NCI-H1105 treated with DMSO at 0.1 percent for 48 hours (cell line): ENCODE data around the gene RAPSN.

Experiments used
- DNase-seq: peaks from one replicate; lab custom pipeline; 2025; lab: John Stamatoyannopoulos, UW

The RAPSN gene

DNA sequence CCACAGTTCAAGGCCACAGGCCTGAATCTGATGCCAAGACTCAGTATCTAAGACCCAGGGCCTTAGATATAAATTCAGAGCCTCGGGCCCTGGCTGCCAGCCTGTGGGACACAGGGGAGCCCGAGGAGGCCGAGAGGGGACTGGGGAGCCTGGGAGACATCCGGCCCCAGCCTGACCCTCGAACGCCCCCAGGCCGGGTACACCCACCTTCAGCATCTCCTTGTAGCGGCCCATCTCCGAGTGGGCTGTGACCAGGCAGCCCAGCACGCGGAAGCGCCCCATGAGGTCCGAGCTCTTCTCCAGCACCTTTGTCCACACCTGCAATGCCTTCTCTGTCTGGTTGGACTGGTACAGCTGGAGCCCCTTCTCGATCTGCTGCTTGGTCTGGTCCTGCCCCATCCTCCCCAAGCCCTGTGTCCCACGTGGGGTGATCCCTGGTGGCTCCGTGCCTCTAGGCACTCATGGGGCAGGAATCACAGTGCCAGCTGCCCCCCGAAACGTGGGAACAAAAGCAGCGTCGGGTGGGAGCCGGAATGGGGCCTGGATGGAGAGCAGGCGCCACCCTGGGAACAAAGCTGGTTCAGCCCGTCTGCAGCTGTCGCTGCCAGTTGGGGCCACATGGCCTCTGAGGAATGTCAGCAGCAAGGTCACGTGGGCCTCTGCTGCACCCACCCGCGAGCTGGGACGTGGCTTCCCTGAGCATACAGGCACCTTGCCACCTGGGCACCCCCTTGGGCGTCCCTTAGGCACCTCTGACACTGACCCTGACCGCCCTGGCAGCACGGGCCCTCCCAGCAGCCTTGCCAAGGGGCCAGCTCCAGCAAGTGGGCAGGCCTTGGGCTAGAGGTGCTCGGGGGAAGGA lies at the start of gene RAPSN:
TSS of gene RAPSN (minus strand) at position 571 of the 862 bp plus-strand sequence. CDS start at position 399, 172 bp downstream.
- DNase-seq: no peak

GRCh38 chr11:47498149-47498548 lies 49.2 kb upstream of the RAPSN start:
- no peak for DNase-seq

GRCh38 chr11:47496808-47497207 lies 47.9 kb upstream of the RAPSN start:
- DNase-seq: no peak

- DNase-seq: no peak
Observed at GRCh38 chr11:47495856-47496217, 46.9 kb upstream of the RAPSN start.

DNA sequence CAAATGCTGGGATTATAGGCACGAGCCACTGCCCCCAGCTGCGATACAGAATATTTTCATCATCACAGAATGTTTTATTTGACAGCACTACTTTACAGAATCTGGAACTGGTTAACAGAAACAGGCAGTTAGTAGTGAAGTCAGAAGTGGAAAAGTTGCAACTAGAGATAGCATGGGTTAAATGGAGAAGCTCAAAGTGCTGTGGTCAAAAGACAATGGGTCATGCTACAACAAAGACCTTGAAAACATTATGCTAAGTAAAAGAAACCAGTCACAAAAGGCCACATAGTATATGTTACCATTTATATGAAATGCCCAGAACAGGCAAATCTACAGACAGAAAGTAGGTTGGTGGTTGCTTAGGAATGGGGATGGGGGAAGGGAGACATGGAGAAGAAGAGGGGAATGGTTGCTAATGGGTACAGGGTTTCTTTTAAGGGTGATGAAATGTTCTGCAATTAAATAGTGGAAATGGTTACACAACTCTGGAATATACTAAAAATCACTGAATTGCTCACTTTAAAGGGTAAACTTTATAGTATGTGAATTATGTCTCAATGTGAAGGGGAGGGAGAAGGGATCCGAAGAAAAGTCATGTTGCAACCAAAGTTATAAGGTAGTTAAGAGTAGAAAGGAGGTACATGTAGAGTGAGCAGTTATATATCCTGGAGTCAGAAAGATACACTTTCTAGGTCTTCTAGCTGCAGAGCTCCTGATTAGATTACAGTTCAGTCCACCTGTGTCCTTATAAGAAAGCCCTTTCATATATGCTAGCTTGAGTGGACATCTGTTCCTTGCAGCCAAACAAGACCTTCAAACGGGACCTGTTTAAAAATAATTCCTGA lies 46.3 kb upstream of the RAPSN start:
- DNase-seq: no peak

DNA sequence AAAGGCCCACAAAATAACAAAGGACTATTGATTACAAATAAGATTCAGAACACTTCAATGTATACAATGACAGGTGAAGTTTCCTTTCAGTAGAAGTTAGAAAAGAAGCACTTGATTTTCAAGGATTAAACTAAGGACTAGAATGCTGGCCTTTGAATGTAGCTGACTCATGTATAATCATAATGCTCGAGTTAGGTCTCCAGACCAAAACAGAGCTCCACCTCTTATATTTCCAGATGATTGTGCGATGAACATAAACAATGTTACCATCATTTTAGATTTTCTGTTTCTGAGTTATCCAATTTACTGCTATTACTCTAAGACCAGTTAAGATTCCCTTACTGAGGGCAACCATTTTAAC lies 40.4 kb upstream of the RAPSN start:
- DNase-seq: no peak

DNA sequence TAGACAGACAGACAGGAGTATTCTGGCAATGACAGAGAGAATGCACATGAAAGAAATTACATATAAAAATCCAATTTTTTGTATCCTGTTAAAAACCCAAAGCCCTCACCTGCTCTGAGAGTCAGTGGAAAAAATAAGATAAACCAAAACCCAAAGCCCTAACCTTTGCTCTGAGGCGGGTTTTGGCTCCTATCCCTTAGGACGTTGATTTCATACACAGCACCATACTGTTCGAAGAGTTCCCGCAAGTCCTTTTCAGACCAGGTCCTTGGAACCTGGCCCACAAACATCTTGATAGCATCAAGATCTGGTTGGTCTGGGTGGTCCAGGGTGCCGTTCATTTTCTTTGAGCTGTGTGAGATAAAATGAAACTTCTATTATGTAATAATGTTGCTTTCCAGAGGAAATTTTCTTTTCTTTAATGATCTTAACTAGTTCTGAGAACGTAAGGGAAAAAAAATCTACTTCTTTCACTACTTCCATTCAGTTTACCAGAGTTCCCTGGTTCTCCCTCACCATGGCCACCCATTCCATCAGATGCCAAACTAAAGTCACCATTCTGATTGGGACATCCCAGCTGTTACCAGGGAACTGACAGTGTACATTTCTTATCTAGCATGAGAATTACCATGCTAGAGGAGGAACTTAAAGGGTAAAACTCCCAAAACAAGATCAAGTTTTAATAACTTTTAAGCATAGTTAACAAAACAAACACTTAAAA lies 39.9 kb upstream of the RAPSN start:
- no peak for DNase-seq

DNA sequence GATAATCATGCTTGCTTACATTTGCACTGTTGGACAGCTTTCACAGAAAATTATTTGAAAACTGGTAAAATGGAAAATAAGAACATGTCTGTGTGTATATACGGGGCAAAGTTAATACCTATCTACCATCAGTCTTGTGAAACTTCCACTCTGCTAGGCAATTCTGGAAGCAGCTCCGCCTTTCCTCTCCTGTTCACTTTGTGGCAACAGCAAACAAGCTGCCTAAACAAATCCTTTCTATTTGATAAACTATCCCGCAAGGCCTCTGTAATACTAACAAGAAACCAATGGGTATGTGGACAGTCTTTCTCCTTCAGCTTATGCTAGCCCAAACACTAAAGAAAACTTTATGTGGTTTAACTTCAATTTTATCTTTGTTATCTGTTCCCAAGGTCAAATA lies 39.2 kb upstream of the RAPSN start:
- no peak for DNase-seq

DNA sequence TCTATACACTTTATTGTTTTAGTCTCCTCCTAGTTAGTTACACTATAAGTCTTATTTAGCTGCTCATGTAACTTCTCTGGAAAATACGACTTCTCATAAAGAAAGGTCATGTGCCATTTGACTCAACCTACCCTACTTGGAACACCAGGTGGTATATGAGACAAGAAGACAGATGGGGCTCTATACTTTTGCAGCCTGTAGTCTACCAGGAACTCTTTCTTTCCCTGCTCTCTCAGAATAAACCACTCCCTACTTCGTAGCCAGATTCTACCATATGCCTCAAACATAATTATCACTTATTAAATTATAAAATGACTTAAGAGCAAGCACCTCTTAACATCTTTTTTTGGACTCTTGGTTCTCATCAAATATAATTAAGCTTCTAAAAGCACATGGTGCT lies 38.5 kb upstream of the RAPSN start:
- no peak for DNase-seq

- DNase-seq: no peak
Observed at GRCh38 chr11:47485107-47485506, 36.2 kb upstream of the RAPSN start.

DNA sequence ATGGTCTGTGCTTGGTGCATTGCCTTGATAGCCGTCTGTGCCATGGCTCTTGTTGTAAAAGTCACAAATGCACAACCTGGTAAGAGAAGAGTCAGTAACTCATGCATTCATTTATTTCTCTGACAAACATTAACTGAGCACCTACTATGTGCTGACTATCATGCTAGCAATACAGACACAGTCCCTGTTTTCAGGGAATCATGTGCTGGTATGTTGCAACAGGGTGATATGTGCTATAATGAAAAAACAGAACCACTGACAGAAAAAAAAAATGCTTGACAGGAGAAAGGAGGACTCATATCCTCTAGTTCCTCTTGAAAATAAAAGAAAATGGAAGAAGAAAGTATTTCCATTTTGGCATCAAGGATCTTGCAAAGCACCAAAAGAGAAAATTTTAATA lies 34.5 kb upstream of the RAPSN start:
- no peak for DNase-seq

GRCh38 chr11:47480762-47481161 lies 31.8 kb upstream of the RAPSN start:
- no peak for DNase-seq

GRCh38 chr11:47478651-47479329 lies 29.9 kb upstream of the RAPSN start:
- DNase-seq: no peak

- no peak for DNase-seq
Observed at GRCh38 chr11:47477753-47478152, 28.8 kb upstream of the RAPSN start.

GRCh38 chr11:47477323-47477722 lies 28.4 kb upstream of the RAPSN start:
- DNase-seq: no peak

- DNase-seq: no peak
Observed at GRCh38 chr11:47470671-47471070, 21.7 kb upstream of the RAPSN start.

DNA sequence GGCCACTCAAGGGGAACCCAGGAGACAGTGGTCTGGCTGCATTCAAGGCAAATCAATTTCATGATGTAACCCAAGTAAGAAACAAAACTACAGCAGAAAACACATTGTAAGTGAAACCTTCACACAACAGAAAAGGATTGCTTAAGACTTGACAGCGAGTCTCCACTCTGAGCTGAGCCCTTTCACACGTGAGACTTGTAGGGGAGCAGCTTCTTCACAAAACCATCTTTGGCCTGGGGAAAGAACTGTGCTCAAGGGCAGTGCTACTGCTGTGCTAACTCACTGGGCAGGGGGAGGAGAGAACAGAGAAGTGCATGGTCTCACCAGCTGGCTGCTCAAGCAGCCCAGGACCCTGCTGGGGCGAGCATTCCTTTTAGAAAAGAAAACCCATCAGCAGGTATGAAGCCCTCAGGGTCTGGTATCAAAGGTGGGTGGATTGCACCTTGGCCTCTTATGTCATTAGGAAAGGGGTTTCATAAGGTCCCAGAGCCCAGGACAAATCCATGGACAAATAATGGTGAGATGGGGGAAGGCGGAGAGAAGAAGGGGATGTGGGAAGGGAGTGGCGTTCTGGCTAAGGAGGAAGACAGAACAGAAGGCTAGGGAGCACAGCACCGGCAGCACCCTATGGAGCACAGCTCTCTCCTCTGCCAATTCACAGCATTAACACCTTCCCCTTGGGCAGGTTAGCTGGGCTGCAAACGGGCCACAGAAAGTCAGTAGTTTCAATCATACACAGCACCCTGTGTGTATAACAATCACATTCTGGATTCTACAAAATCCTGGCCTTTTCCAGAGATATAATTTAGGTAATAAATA lies 20.6 kb upstream of the RAPSN start:
- DNase-seq: no peak

GRCh38 chr11:47468598-47469214 lies 19.8 kb upstream of the RAPSN start:
- no peak for DNase-seq

DNA sequence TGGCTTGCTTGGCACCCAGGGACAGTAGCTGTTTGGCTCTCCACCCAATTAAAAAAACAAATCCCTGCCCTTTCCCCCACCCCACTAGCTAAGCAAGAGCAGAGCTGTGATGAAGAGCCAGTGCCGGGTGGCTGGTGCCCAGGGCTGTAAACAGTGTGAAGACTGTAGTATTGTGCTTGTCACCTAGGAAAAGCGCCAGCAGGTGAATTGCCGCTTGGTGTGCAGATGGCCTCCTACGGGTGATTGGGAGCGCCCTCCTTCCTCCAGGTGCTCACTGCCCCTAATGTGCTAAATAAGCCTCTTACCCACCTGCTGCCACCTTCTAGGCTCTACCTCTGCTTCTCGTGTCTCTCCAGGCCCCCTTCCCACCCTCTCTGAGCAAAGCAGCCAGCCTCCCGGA lies 18.4 kb upstream of the RAPSN start:
- DNase-seq: peak; percentile 96

DNA sequence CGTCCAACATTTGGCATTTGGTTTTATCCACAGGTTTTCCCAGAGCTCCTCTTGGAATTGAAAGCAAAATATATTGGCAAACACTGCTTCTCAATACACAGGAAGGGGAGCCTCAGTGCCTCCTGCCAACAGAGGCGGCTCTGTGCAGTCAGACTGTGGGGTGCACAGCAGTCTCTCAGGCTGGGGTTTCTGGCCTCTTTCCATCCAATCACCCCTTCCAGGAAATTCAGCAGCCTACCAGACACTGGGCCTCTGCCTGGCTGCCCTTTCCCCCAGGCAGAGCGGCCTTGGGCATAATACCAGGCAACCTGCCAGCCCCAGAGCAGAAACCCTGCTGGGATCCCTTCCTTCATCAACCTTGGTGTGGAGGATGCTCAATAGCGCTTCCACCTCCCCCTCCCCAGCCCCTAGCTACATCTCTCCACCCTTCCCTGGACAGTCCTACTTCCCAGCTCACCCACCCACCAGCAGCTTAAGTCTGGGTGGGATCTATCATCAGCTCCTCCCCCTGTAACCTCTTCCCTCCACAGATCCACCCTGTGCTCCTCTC lies 17.8 kb upstream of the RAPSN start:
- peak; percentile 87 for DNase-seq
